Kidney epithelial cell (primary cell): Measurements from ENCODE around the gene ATP13A2. TPM values are rescaled to one million over a fixed set of nuclear protein-coding genes. Genes with fewer than 3 reads are reported as not detected.

Source experiments
- DNase-seq: peaks from one replicate; pipeline ENCODE4 v3.0.0-alpha.2; 2010; ENCODE audit warnings: low read depth
- H3K27me3 ChIP-seq: 2 replicates; pipeline ENCODE4 v1.6.0; 2011; ENCODE audit warnings: low read length; ENCODE audit not compliant: control insufficient read depth, insufficient read depth
- H3K36me3 ChIP-seq: 2 replicates; pipeline ENCODE4 v1.5.1; 2011; ENCODE audit warnings: low read length; ENCODE audit not compliant: control insufficient read depth, insufficient read depth
- H3K4me3 ChIP-seq: 2 replicates; pipeline ENCODE4 v1.5.1; 2011; ENCODE audit warnings: low read depth, mild to moderate bottlenecking, control low read depth, low read length
- total RNA-seq: library from RNA; depleted of rRNA; stranded (reverse); fragments of >200 nt; gene quantifications from 2 replicates; pipeline ENCODE4 v1.2.3, GENCODE V29; 2015
- TF ChIP-seq, protein P1 (sequence below): IDR thresholded peaks from 2 replicates; pipeline ENCODE4 v1.5.1; 2011; ENCODE audit warnings: mild to moderate bottlenecking, moderate library complexity, low read length, control low read depth, inconsistent platforms; ENCODE audit not compliant: insufficient read depth, poor library complexity, severe bottlenecking

The ATP13A2 gene
- total RNA-seq, 1 donor from 2014 or later: 74.1 TPM

DNA sequence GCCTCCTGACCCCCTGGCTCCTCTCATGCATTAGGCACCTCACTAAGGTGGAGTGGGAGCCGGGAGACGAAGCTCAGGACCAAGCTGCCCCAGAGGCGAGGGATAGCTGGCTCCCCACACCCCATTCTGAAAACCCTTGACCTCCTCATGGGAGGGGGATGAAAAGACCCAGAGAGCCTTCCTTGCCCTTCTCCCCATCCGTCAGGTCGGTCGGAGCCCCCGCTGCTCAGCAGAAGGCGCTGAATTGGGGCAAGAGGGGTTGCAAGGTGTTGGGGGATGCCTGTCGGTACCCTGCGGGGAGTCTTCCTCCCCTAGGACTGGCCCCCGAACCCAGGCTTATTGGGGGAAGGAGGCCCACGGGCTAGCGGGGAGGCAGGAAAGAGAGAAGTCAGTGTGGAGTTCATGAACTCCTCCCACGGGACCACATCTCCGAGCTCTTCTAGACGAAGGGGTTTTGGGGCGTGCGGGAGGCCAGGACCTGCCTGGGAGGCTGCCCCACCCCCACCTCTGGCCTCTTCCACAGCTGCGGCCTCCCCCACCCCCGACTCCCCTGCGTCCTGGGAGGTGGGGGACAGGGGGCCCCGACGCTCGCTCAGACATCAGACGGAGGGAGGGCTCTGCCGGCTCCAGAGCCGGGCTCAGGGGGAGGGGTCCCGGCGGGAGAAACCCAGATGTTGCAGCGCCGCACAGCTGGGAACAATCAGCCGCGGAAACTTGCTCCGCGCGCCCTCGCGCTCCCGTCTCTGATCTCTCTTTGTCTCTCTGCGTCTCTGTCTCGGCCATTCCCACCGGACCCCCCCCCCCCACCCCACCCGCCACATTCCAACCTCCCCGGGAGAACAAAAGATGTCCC is 32.0 kb downstream of the ATP13A2 start:
- H3K4me3 ChIP-seq: peak overlapping the region; percentile 76
- TF ChIP-seq, protein P1, sequence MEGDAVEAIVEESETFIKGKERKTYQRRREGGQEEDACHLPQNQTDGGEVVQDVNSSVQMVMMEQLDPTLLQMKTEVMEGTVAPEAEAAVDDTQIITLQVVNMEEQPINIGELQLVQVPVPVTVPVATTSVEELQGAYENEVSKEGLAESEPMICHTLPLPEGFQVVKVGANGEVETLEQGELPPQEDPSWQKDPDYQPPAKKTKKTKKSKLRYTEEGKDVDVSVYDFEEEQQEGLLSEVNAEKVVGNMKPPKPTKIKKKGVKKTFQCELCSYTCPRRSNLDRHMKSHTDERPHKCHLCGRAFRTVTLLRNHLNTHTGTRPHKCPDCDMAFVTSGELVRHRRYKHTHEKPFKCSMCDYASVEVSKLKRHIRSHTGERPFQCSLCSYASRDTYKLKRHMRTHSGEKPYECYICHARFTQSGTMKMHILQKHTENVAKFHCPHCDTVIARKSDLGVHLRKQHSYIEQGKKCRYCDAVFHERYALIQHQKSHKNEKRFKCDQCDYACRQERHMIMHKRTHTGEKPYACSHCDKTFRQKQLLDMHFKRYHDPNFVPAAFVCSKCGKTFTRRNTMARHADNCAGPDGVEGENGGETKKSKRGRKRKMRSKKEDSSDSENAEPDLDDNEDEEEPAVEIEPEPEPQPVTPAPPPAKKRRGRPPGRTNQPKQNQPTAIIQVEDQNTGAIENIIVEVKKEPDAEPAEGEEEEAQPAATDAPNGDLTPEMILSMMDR: no peak
- H3K36me3 ChIP-seq: no peaks in the 10 kb centered on the region
- no peak for DNase-seq
- no peaks in the 10 kb centered on the region for H3K27me3 ChIP-seq

DNA sequence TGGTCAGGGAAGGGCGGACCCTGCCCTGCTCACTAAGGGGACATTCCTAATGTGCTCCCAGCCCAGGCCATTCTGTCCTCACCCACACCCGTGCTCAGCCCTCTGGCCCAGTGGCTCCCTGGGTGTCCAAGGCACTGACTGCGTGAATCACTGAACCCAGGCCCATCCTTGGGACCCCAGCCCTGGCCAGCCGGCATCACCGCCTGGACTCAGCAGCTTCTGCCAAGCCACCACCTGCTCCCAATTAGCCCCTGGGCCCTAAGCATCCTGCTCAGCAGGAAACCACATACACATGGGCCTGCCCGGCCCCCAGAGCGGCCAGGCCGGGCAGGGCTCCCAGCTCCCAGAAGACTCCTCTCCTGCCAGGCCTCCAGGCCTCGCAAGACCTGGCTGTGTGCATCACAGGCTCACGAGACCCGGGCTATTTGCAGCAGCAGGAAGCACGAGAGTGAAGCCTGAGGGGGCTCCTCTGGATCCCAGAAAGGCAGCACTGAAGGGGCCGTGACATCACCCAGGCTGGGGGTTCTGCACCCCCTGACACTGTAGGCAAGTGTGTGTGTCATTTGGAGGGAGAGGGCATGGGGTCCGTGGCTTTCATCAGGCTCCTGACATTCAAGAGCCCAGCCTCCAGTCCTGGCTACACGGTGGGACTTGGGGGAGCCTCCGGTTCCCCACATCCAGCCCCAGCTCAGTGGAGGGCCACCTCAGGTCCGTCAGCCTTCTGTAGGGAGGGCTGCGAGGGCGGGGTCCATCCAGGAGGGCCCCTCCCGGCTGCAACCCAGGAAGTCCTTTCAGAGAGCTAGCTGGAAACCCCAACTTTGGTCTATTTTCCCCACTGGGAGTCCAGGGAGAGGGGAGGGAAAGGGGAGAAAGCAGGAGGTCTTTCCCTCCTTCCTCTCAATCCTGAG is 32.9 kb downstream of the ATP13A2 start:
- H3K4me3 ChIP-seq: peak overlapping the region; percentile 76

DNA sequence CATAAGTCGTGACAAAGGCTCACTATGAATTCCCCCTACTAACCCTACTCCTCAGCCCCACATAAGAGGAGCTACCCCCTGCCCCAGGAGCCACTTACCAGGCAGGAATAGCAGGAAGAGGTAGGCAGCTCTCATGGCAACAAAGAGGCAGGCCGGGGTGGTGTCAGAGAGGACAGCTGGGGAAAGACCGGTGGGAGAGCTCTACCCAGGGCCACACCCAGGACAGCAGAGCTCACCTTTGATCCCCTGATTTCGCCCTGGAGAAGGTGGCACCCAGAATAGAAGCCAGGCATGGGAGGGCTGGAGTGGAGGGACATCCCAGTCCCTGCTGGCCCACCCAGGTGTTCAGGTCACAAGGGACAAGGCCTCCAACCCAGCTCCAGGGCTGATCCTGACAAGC is 33.6 kb downstream of the ATP13A2 start:
- DNase-seq: no peak

More for the DNA sequence above, 32.9 kb downstream of the ATP13A2 start:
- no peak for DNase-seq
- TF ChIP-seq, protein P1: no peak
- Histone ChIP-seq H3K36me3 (no peaks in the 10 kb centered on the region), H3K27me3 (no peaks in the 10 kb centered on the region)

DNA sequence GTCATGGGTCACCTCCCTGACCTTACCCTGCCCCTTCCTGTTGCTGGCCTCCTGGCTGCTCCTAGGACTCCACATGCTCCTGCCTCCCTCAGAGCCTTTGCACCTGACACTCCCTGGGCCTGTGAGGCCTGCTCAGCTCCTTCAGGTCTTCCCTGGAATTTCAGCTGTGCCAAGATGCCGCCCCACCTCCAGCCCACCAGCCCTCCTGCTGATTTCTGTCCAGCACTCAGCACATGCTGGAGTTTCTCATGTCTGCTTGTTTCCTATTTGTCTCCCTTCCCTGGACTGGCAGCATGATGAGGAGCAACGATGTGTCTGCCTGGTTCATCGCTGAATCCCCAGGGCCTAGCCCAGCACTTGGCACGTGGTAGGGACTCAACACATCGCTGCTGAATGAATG is 34.4 kb downstream of the ATP13A2 start:
- no peak for DNase-seq
- H3K27me3 ChIP-seq: no peaks in the 10 kb centered on the region
- H3K4me3 ChIP-seq: no peak overlapping the region
- TF ChIP-seq, protein P1: no peak
- H3K36me3 ChIP-seq: peaks cover 1% of the 10 kb centered on the region

More for the DNA sequence above, 33.6 kb downstream of the ATP13A2 start:
- Histone ChIP-seq H3K36me3 (peaks cover under 1% of the 10 kb centered on the region), H3K4me3 (no peak overlapping the region), H3K27me3 (no peaks in the 10 kb centered on the region)
- TF ChIP-seq, protein P1: no peak

DNA sequence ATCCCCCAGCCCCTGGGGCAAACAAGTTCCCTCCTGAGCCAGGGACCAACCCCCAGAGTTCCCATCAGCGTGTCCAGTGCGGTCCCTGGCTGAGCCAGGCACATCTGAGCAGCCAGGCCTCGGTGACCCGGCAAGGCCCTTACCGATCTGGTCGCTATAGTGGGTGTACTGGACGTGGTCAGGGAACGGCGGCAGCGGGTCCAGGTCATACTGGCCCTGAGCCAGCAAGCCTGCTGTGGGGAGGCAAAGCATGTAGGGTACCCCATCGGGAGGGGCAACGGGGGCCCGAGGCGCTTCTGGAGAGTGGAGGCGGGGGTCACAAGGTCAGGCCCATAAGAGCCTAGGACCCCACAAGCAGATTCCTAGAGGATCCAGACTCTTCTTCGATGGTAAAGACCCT is 34.8 kb downstream of the ATP13A2 start:
- no peak overlapping the region for H3K4me3 ChIP-seq
- no peaks in the 10 kb centered on the region for H3K27me3 ChIP-seq
- peaks cover 1% of the 10 kb centered on the region for H3K36me3 ChIP-seq
- no peak for DNase-seq
- TF ChIP-seq, protein P1: no peak
